Endothelial cell of umbilical vein (primary cell): ENCODE measurements around the gene RTKN2.

Experiments used
- CTCF ChIP-seq, 2 donors: IDR thresholded peaks; 1 replicate in 1 of 2; 2 replicates in 1 of 2; pipeline ENCODE4 v1.5.1; 2011; ENCODE audit warnings: low read length in 2 of 2, mild to moderate bottlenecking in 2 of 2, moderate library complexity in 2 of 2, control low read depth in 1 of 2, inconsistent platforms in 1 of 2, low read depth in 1 of 2; ENCODE audit not compliant: insufficient read depth in 1 of 2; ENCODE audit errors: extremely low read depth in 1 of 2
- EZH2 ChIP-seq: IDR thresholded peaks from 2 replicates; pipeline ENCODE4 v1.6.1; 2012; ENCODE audit warnings: borderline replicate concordance, low read depth, mild to moderate bottlenecking, moderate library complexity, low read length, inconsistent platforms; ENCODE audit not compliant: severe bottlenecking
- FOS ChIP-seq: IDR thresholded peaks from 2 replicates; pipeline ENCODE4 v1.6.1; 2011; ENCODE audit warnings: mild to moderate bottlenecking, low read length, moderate library complexity, borderline replicate concordance; ENCODE audit not compliant: insufficient read depth
- MYC ChIP-seq: IDR thresholded peaks from one replicate; pipeline ENCODE4 v1.6.1; 2011; ENCODE audit warnings: mild to moderate bottlenecking, low read depth, low read length
- POLR2A ChIP-seq: IDR thresholded peaks from 2 replicates; pipeline ENCODE4 v1.6.1; 2012; ENCODE audit warnings: low read depth, mild to moderate bottlenecking, control low read depth, low read length
- POLR2AphosphoS5 ChIP-seq: IDR thresholded peaks from 2 replicates; pipeline ENCODE4 v1.6.1; 2012; ENCODE audit warnings: low read depth, mild to moderate bottlenecking, control low read depth, low read length, moderate library complexity; ENCODE audit not compliant: insufficient read depth
- TF ChIP-seq, protein P1 (sequence below): IDR thresholded peaks from 2 replicates; pipeline ENCODE4 v1.6.1; 2011; ENCODE audit not compliant: insufficient read depth, insufficient read length

DNA sequence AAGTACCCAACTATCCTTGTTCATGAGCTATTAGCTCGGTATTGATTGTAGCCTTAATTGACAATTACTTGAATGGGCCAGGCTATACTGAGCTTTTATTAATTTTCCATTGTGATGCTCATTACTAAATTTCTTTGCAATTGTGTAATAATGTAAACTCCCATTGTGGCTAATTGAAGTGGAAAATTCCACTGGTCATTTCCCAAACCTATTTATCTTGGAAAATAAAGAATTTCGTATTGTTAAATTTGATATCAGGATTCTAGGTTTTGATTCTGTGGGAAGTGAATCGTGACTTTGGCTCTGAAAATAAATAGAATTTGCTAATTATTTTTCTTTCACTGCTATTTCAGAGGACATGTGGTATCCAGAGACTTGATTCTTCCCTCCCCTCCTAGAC lies 111.0 kb downstream of the RTKN2 start:
- no peak for TF ChIP-seq CTCF (IDR thresholded peaks at IDR 0.05; ENCODE audit: extremely low read depth in 1 of 2, insufficient read depth in 1 of 2, low read depth in 1 of 2, low read length in 2 of 2)
- TF ChIP-seq, protein P1, sequence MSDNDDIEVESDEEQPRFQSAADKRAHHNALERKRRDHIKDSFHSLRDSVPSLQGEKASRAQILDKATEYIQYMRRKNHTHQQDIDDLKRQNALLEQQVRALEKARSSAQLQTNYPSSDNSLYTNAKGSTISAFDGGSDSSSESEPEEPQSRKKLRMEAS: no peak
- TF ChIP-seq POLR2AphosphoS5: no peak
- TF ChIP-seq POLR2A: no peak
- TF ChIP-seq EZH2: no peak
- no peak for TF ChIP-seq FOS
- no peak for TF ChIP-seq MYC
